KBM-7 (cell line): Measurements from ENCODE around the gene ZBTB17.
A peak's percentile ranks its signal among the peaks of the same experiment; 100 is the strongest.
"Not testable (repeated sequence)": the region's sequence is repeated elsewhere in the genome, so short reads cannot be mapped to it uniquely, and the experiment has no call there.

Experiments
- DNase-seq: peaks from one replicate; pipeline ENCODE4 v3.0.0-alpha.2; 2015
- in situ Hi-C: fragments of 300-500 bp; cut with MboI; formaldehyde crosslinking; loops from 2 replicates; pipeline ENCODE4 v1.14.3; 2020; ENCODE audit warnings: low sequenced_read_pairs, low pct_unique_long_range_greater_than_20kb, mixed read lengths

ZBTB17 gene

GRCh38 chr1:15975805-15976680, at the start of gene ZBTB17:
TSS of gene ZBTB17 (minus strand) at chr1:15976101. CDS start at chr1:15948495, 27,606 bp downstream.
- DNase-seq: peak; percentile 93
- in situ Hi-C loops: no loop called here

- no peak for DNase-seq
- in situ Hi-C loops: no loop called here
Observed at GRCh38 chr1:16023050-16023653, 47.3 kb upstream of the ZBTB17 start.

- no peak for DNase-seq
- in situ Hi-C loops: no loop called here
Observed at GRCh38 chr1:16022393-16022792, 46.5 kb upstream of the ZBTB17 start.

- no peak for DNase-seq
- in situ Hi-C loops: no loop called here
Observed at GRCh38 chr1:16021681-16022080, 45.8 kb upstream of the ZBTB17 start, which contains the start of gene CLCNKA. TSS of gene CLCNKA (plus strand) at chr1:16022036. CDS start at chr1:16022620, 584 bp downstream.

- in situ Hi-C loops, DNase-seq: not testable (repeated sequence)
Observed at GRCh38 chr1:16020878-16021277, 45.0 kb upstream of the ZBTB17 start.

GRCh38 chr1:16020325-16020724, 44.4 kb upstream of the ZBTB17 start:
- in situ Hi-C loops: no loop called here
- DNase-seq: no peak

- in situ Hi-C loops: no loop called here
- no peak for DNase-seq
Observed at GRCh38 chr1:16019644-16020277, 43.9 kb upstream of the ZBTB17 start.

- no peak for DNase-seq
- in situ Hi-C loops: no loop called here
Observed at GRCh38 chr1:16018749-16019643, 43.1 kb upstream of the ZBTB17 start.

GRCh38 chr1:16018308-16018707, 42.4 kb upstream of the ZBTB17 start:
- DNase-seq: no peak
- in situ Hi-C loops: no loop called here

GRCh38 chr1:16017461-16018303, 41.8 kb upstream of the ZBTB17 start, which contains the start of gene HSPB7:
TSS of gene HSPB7 (minus strand) at chr1:16018043. CDS start at chr1:16017963, 80 bp downstream.
- in situ Hi-C loops: no loop called here
- DNase-seq: no peak

- in situ Hi-C loops: no loop called here
- no peak for DNase-seq
Observed at GRCh38 chr1:16017076-16017460, 41.2 kb upstream of the ZBTB17 start.

GRCh38 chr1:16015960-16016901, 40.3 kb upstream of the ZBTB17 start:
- DNase-seq: no peak
- in situ Hi-C loops: no loop called here

GRCh38 chr1:16015491-16015890, 39.6 kb upstream of the ZBTB17 start:
- DNase-seq: no peak
- in situ Hi-C loops: no loop called here

GRCh38 chr1:16014509-16015482, 38.9 kb upstream of the ZBTB17 start:
- in situ Hi-C loops: no loop called here
- peak; percentile 30 for DNase-seq

GRCh38 chr1:16013908-16014258, 38.0 kb upstream of the ZBTB17 start:
- in situ Hi-C loops: no loop called here
- DNase-seq: no peak

- in situ Hi-C loops: no loop called here
Observed at GRCh38 chr1:16013220-16013907, 37.5 kb upstream of the ZBTB17 start.

More at GRCh38 chr1:16013220-16013907, 37.5 kb upstream of the ZBTB17 start:
- peak; percentile 54 for DNase-seq
